A549 (cell line): ENCODE measurements around the gene GZF1. TPM values are rescaled to one million over a fixed set of nuclear protein-coding genes. Genes with fewer than 3 reads are reported as not detected.

ENCODE experiments used
- ATAC-seq, 2 experiments: fragments of 200-7000 bp in 1 of 2; fragments of >200 bp in 1 of 2; cut with Nextera tagmentation in 1 of 2; cut with Tn5 transposase in 1 of 2; 3 replicates each; pipeline versions ENCODE4 v1.8.0 to v1.9.1; 2018 to 2020; ENCODE audit warnings: mild to moderate bottlenecking in 1 of 2, moderate library complexity in 1 of 2
- CTCF ChIA-PET: fragments of 300-600 bp; sonication (Branson Sonifier 250); formaldehyde crosslinking; extraction: SDS; loops from one replicate; lab custom pipeline; 2021; ENCODE audit warnings: antibody characterized with exemption, inconsistent platforms; lab: Yijun Ruan, JAX
- POLR2A ChIA-PET: fragments of 350-600 bp; formaldehyde crosslinking; extraction: SDS; loops from one replicate; lab custom pipeline; 2021; ENCODE audit warnings: antibody characterized with exemption, inconsistent platforms; lab: Yijun Ruan, JAX
- DNase-seq, 2 experiments: peaks; one replicate each; pipeline versions ENCODE4 v3.0.0 to v3.0.0-alpha.2; 2011 to 2016; ENCODE audit warnings: low read depth in 1 of 2, low spot score in 1 of 2
- FAIRE-seq: peaks from 2 replicates; lab custom pipeline; 2011; peaks lifted over from hg19 to GRCh38; lab: Jason Lieb, UNC
- H3K27ac ChIP-seq, 2 experiments: fragments of >200 bp; sonication (Bioruptor Twin); formaldehyde crosslinking; 3 replicates each; pipeline ENCODE4 v1.5.1; 2016 to 2017
- H3K4me1 ChIP-seq: fragments of >200 bp; sonication (Bioruptor Twin); formaldehyde crosslinking; 3 replicates; pipeline ENCODE4 v1.6.1; 2016
- H3K4me2 ChIP-seq: fragments of >200 bp; sonication (Bioruptor Twin); formaldehyde crosslinking; 3 replicates; pipeline ENCODE4 v1.6.1; 2016
- H3K4me3 ChIP-seq: fragments of >200 bp; sonication (Bioruptor Twin); formaldehyde crosslinking; 3 replicates; pipeline ENCODE4 v1.5.1; 2016
- H3K9me3 ChIP-seq: fragments of >200 bp; sonication (Bioruptor Twin); formaldehyde crosslinking; 3 replicates; pipeline ENCODE4 v1.6.1; 2016
- CBX2 ChIP-seq: fragments of 200-600 bp; sonication (generic); IDR thresholded peaks from 2 replicates; pipeline ENCODE4 v1.6.1; 2016; ENCODE audit warnings: low read depth, mild to moderate bottlenecking, borderline replicate concordance
- CBX8 ChIP-seq: fragments of 200-600 bp; sonication (generic); IDR thresholded peaks from 2 replicates; pipeline ENCODE4 v1.6.1; 2016
- CEBPB ChIP-seq, 2 experiments: fragments of >200 bp in 1 of 2; sonication (Bioruptor Twin) in 1 of 2; formaldehyde crosslinking in 1 of 2; IDR thresholded peaks; 2 replicates each; pipeline ENCODE4 v1.6.1; 2012 to 2016
- CHD2 ChIP-seq: fragments of 150-350 bp; IDR thresholded peaks from 2 replicates; pipeline ENCODE4 v1.6.1; 2014; ENCODE audit warnings: low read length; ENCODE audit not compliant: partially characterized antibody
- CHD4 ChIP-seq: fragments of 200-600 bp; sonication (generic); IDR thresholded peaks from 2 replicates; pipeline ENCODE4 v1.6.1; 2016; ENCODE audit warnings: antibody characterized with exemption, mild to moderate bottlenecking, borderline replicate concordance
- E2F6 ChIP-seq: IDR thresholded peaks from 2 replicates; pipeline ENCODE4 v1.6.1; 2012; ENCODE audit warnings: low read depth, borderline replicate concordance
- EHMT2 ChIP-seq: fragments of 200-600 bp; sonication (generic); IDR thresholded peaks from 2 replicates; pipeline ENCODE4 v1.6.1; 2016; ENCODE audit warnings: antibody characterized with exemption, low read depth, mild to moderate bottlenecking, moderate library complexity
- ESRRA ChIP-seq: fragments of 150-350 bp; IDR thresholded peaks from 2 replicates; pipeline ENCODE4 v1.6.1; 2014; ENCODE audit warnings: mild to moderate bottlenecking, low read length, borderline replicate concordance
- FOSL2 ChIP-seq, 2 experiments: fragments of 450-650 bp in 1 of 2; fragments of >200 bp in 1 of 2; sonication (Bioruptor Twin) in 1 of 2; formaldehyde crosslinking; IDR thresholded peaks; 2 replicates each; pipeline versions ENCODE4 v1.5.0 to v1.6.1; 2016 to 2020; ENCODE audit warnings: mild to moderate bottlenecking in 1 of 2, moderate library complexity in 1 of 2
- GATA3 ChIP-seq: IDR thresholded peaks from 2 replicates; pipeline ENCODE4 v1.6.1; 2012; ENCODE audit warnings: borderline replicate concordance
- HDAC2 ChIP-seq: fragments of 200-600 bp; sonication (generic); IDR thresholded peaks from 2 replicates; pipeline ENCODE4 v1.6.1; 2016
- HES2 ChIP-seq: fragments of >200 bp; sonication (Bioruptor Twin); formaldehyde crosslinking; IDR thresholded peaks from 2 replicates; pipeline ENCODE4 v1.6.1; 2016
- JUN ChIP-seq, 2 experiments: fragments of >200 bp; sonication (Bioruptor Twin); formaldehyde crosslinking; IDR thresholded peaks; 2 replicates in 1 of 2; 3 replicates in 1 of 2; pipeline ENCODE4 v1.6.1; 2016 to 2017
- JUNB ChIP-seq: fragments of >200 bp; sonication (Bioruptor Twin); formaldehyde crosslinking; IDR thresholded peaks from 2 replicates; pipeline ENCODE4 v1.6.1; 2016
- KDM1A ChIP-seq: fragments of 200-600 bp; sonication (generic); IDR thresholded peaks from 2 replicates; pipeline ENCODE4 v1.6.1; 2016; ENCODE audit warnings: low read depth, mild to moderate bottlenecking
- KDM5A ChIP-seq: fragments of 200-600 bp; sonication (generic); IDR thresholded peaks from 2 replicates; pipeline ENCODE4 v1.6.1; 2016; ENCODE audit warnings: antibody characterized with exemption, mild to moderate bottlenecking
- MAFK ChIP-seq: fragments of 450-650 bp; IDR thresholded peaks from 2 replicates; pipeline ENCODE4 v1.6.1; 2014; ENCODE audit not compliant: partially characterized antibody
- MAX ChIP-seq: IDR thresholded peaks from 2 replicates; pipeline ENCODE4 v1.6.1; 2012
- NFE2L2 ChIP-seq: fragments of 150-350 bp; conservative IDR thresholded peaks from 2 replicates; pipeline ENCODE4 v1.6.1; 2014; ENCODE audit warnings: low read length
- POLR2A ChIP-seq: IDR thresholded peaks from 2 replicates; pipeline ENCODE4 v1.6.1; 2012; ENCODE audit warnings: mild to moderate bottlenecking, low read length
- RARB ChIP-seq: fragments of 250-450 bp; sonication (Bioruptor Pico); IDR thresholded peaks from 2 replicates; pipeline ENCODE4 v1.8.0; 2021; ENCODE audit warnings: mild to moderate bottlenecking, moderate library complexity
- RCOR1 ChIP-seq: fragments of 150-350 bp; IDR thresholded peaks from 2 replicates; pipeline ENCODE4 v1.6.1; 2014; ENCODE audit warnings: antibody characterized with exemption, low read length, low read depth
- REST ChIP-seq: fragments of 200-600 bp; sonication (generic); IDR thresholded peaks from 2 replicates; pipeline ENCODE4 v1.6.1; 2016; ENCODE audit warnings: antibody characterized with exemption, mild to moderate bottlenecking, moderate library complexity
- SMC3 ChIP-seq: fragments of >200 bp; sonication (Bioruptor Twin); formaldehyde crosslinking; IDR thresholded peaks from 3 replicates; pipeline ENCODE4 v1.6.1; 2018; ENCODE audit warnings: inconsistent platforms
- SREBF2 ChIP-seq: fragments of 450-650 bp; IDR thresholded peaks from 2 replicates; pipeline ENCODE4 v1.6.1; 2014; ENCODE audit warnings: mild to moderate bottlenecking, moderate library complexity
- TFCP2L1 ChIP-seq: fragments of 250-450 bp; sonication (Bioruptor Pico); IDR thresholded peaks from 2 replicates; pipeline ENCODE4 v1.5.0; 2021; ENCODE audit warnings: mild to moderate bottlenecking
- ZFP36 ChIP-seq: fragments of 450-650 bp; IDR thresholded peaks from 2 replicates; pipeline ENCODE4 v1.6.1; 2014; ENCODE audit warnings: borderline replicate concordance; ENCODE audit not compliant: partially characterized antibody
- ZNF302 ChIP-seq: fragments of 250-450 bp; sonication (Bioruptor Pico); IDR thresholded peaks from 2 replicates; pipeline ENCODE4 v1.9.0; 2021; ENCODE audit warnings: inconsistent platforms, mild to moderate bottlenecking, moderate library complexity
- ZSCAN20 ChIP-seq: fragments of 250-450 bp; sonication (Bioruptor Pico); IDR thresholded peaks from 2 replicates; pipeline ENCODE4 v1.8.0; 2022; ENCODE audit warnings: mild to moderate bottlenecking, moderate library complexity
- WGBS: methylation state at CpG from one replicate; pipeline ENCODE4 v1.1.6; 2017; ENCODE audit errors: missing lambda C conversion rate; 5-methylcytosine and 5-hydroxymethylcytosine counted together
- polyA plus RNA-seq, 4 experiments: library from polyadenylated mRNA; depleted of rRNA in 3 of 4; stranded (reverse); fragments of >200 nt; fragmentation: RNase III in 1 of 4; extraction: RNeasy Plus Mini Kit Qiagen cat#74134 plus additional on column Dnase treatment in 1 of 4; gene quantifications; 2 replicates in 3 of 4; 3 replicates in 1 of 4; pipeline ENCODE4 v1.2.3, GENCODE V29; 2011 to 2017

Gene GZF1
- polyA plus RNA-seq, 2 of the 4 experiments (the other 2 are of a cell fraction) = 13.2 to 24.7 TPM

GRCh38 chr20:23409800-23410199, 47.8 kb downstream of the GZF1 start:
- no peak overlapping the region for H3K4me2 ChIP-seq
- no peak for ATAC-seq
- 83% methylated on average over 3 of the region's 3 CpGs for WGBS
- CTCF ChIA-PET = interaction anchor here (1.0 to 1.8 kb wide), 3 partner anchors 10 to 197 kb away, joined by 3 to 4 read pairs (median 3); no protein-coding TSS in a partner anchor
- H3K4me3 ChIP-seq = no peak overlapping the region
- TF ChIP-seq HES2 = no peak
- no peak for TF ChIP-seq ZNF302
- no peak for TF ChIP-seq NFE2L2
- TF ChIP-seq E2F6 = no peak
- no peak for TF ChIP-seq CBX2
- TF ChIP-seq JUN (IDR thresholded peaks at IDR 0.05) = no peak
- no peak for TF ChIP-seq SREBF2
- TF ChIP-seq CBX8 = no peak
- TF ChIP-seq SMC3 = no peak
- TF ChIP-seq CHD2 = no peak
- no peak for TF ChIP-seq RARB (CRISPR knock-in tag)
- TF ChIP-seq ESRRA = no peak
- TF ChIP-seq ZSCAN20 = no peak
- TF ChIP-seq CHD4 = no peak
- no peak for TF ChIP-seq FOSL2 (IDR thresholded peaks at IDR 0.05)
- no peak for TF ChIP-seq FOSL2 (CRISPR knock-in tag; IDR thresholded peaks at IDR 0.05)
- no peak for TF ChIP-seq GATA3
- no peak for TF ChIP-seq RCOR1
- peaks cover 9% of the 10 kb centered on the region; the same call in 2 of the 3 replicates for H3K4me1 ChIP-seq
- DNase-seq = no peak
- H3K9me3 ChIP-seq = no peaks in the 10 kb centered on the region
- FAIRE-seq = no peak
- H3K27ac ChIP-seq = no peak overlapping the region
- POLR2A ChIA-PET = no interaction called here

GRCh38 chr20:23410916-23411695, 49.1 kb downstream of the GZF1 start:
- no peaks in the 10 kb centered on the region for H3K9me3 ChIP-seq
- DNase-seq = no peak
- ATAC-seq = no peak
- ChIA-PET POLR2A (no interaction called here), CTCF (interaction anchor here (0.8 to 1.5 kb wide), 2 partner anchors 10 to 197 kb away, joined by 3 to 4 read pairs; partner anchors contain the start of gene NAPB)
- WGBS = 80% methylated on average over 3 of the region's 3 CpGs
- no peak overlapping the region for H3K4me2 ChIP-seq
- peaks cover 9% of the 10 kb centered on the region; the same call in 2 of the 3 replicates for H3K4me1 ChIP-seq
- TF ChIP-seq ZFP36 = no peak
- TF ChIP-seq TFCP2L1 (CRISPR knock-in tag) = no peak
- TF ChIP-seq KDM1A = no peak
- TF ChIP-seq EHMT2 = no peak
- no peak for TF ChIP-seq E2F6
- no peak for TF ChIP-seq JUNB
- no peak for TF ChIP-seq CEBPB (IDR thresholded peaks at IDR 0.05)
- no peak for TF ChIP-seq CBX8
- TF ChIP-seq POLR2A = no peak
- no peak for TF ChIP-seq FOSL2 (IDR thresholded peaks at IDR 0.05)
- no peak for TF ChIP-seq FOSL2 (CRISPR knock-in tag; IDR thresholded peaks at IDR 0.05)
- no peak for TF ChIP-seq ESRRA
- no peak for TF ChIP-seq RARB (CRISPR knock-in tag)
- no peak for TF ChIP-seq ZSCAN20
- no peak for TF ChIP-seq CHD2
- TF ChIP-seq MAX = no peak
- no peak for TF ChIP-seq HES2
- TF ChIP-seq KDM5A = no peak
- no peak for TF ChIP-seq REST
- TF ChIP-seq HDAC2 = no peak
- TF ChIP-seq MAFK = no peak
- TF ChIP-seq, all 56 proteins: peak for 0
- no peak for FAIRE-seq
- Histone ChIP-seq H3K4me3 (no peak overlapping the region), H3K27ac (no peak overlapping the region)
